Neural cell (in vitro differentiated cells): Measurements from ENCODE around the gene EEPD1. TPM values are rescaled to one million over a fixed set of nuclear protein-coding genes. Genes with fewer than 3 reads are reported as not detected.

Source experiments
- H2AFZ ChIP-seq: fragments of 200-600, 300-800 bp; sonication (generic), shearing (Covaris generic); 2 replicates; pipeline ENCODE4 v1.6.0; 2014; ENCODE audit warnings: low read depth, mild to moderate bottlenecking, antibody characterized with exemption, low read length, moderate library complexity
- H3F3A ChIP-seq: fragments of 200-600 bp; shearing (Covaris generic); 2 replicates; pipeline ENCODE4 v1.6.1; 2016; ENCODE audit warnings: mild to moderate bottlenecking, moderate library complexity, mixed read lengths, antibody characterized with exemption, low read length; ENCODE audit not compliant: insufficient read depth, poor library complexity, severe bottlenecking
- H3K27ac ChIP-seq: fragments of 200-600, 300-800 bp; sonication (generic), shearing (Covaris generic); 2 replicates; pipeline ENCODE4 v1.5.1; 2014; ENCODE audit warnings: mild to moderate bottlenecking, low read length, moderate library complexity
- H3K27me3 ChIP-seq: fragments of 300-800, 200-600 bp; sonication (generic), shearing (Covaris generic); 2 replicates; pipeline ENCODE4 v1.6.0; 2014; ENCODE audit warnings: mild to moderate bottlenecking, low read depth, low read length, moderate library complexity; ENCODE audit not compliant: insufficient read depth
- H3K36me3 ChIP-seq: fragments of 300-800, 200-600 bp; sonication (generic), shearing (Covaris generic); 2 replicates; pipeline ENCODE4 v1.5.1; 2014; ENCODE audit warnings: mild to moderate bottlenecking, antibody characterized with exemption, low read length, moderate library complexity; ENCODE audit not compliant: insufficient read depth
- H3K4me2 ChIP-seq: fragments of 300-800, 200-600 bp; sonication (generic), shearing (Covaris generic); 2 replicates; pipeline ENCODE4 v1.6.0; 2014; ENCODE audit warnings: mild to moderate bottlenecking, low read length
- H3K4me3 ChIP-seq: fragments of 300-800, 200-600 bp; sonication (generic), shearing (Covaris generic); 2 replicates; pipeline ENCODE4 v1.5.1; 2014; ENCODE audit warnings: mild to moderate bottlenecking, low read length, moderate library complexity
- H3K79me2 ChIP-seq: fragments of 200-600 bp; shearing (Covaris generic); replicated peaks from 2 replicates; pipeline ENCODE4 v1.6.0; 2014; ENCODE audit warnings: mild to moderate bottlenecking, low read length, moderate library complexity; ENCODE audit not compliant: insufficient read depth
- H3K9ac ChIP-seq: fragments of 300-800, 200-600 bp; sonication (generic), shearing (Covaris generic); 2 replicates; pipeline ENCODE4 v1.6.1; 2016; ENCODE audit warnings: mild to moderate bottlenecking, low read length, mixed read lengths
- H3K9me2 ChIP-seq: fragments of 200-600 bp; shearing (Covaris generic); 2 replicates; pipeline ENCODE4 v1.6.1; 2016; ENCODE audit warnings: mild to moderate bottlenecking, low read length, mixed read lengths; ENCODE audit not compliant: insufficient read depth
- H3K9me3 ChIP-seq: fragments of 200-600, 300-800 bp; sonication (generic), shearing (Covaris generic); 2 replicates; pipeline ENCODE4 v1.6.1; 2016; ENCODE audit warnings: mild to moderate bottlenecking, mixed run types, low read length, moderate library complexity, mixed read lengths
- H4K20me1 ChIP-seq: fragments of 200-600 bp; shearing (Covaris generic); 2 replicates; pipeline ENCODE4 v1.6.1; 2016; ENCODE audit warnings: mild to moderate bottlenecking, mixed run types; ENCODE audit not compliant: insufficient read depth
- EP300 ChIP-seq: fragments of 450-650 bp; conservative IDR thresholded peaks from 2 replicates; pipeline ENCODE4 v1.6.1; 2014; ENCODE audit warnings: antibody characterized with exemption, mild to moderate bottlenecking, moderate library complexity; ENCODE audit not compliant: poor library complexity, severe bottlenecking
- EZH2 ChIP-seq: fragments of 200-600, 300-800 bp; shearing (Covaris generic), sonication (generic); IDR thresholded peaks from 2 replicates; pipeline ENCODE4 v1.6.1; 2014; ENCODE audit warnings: antibody characterized with exemption, low read length, borderline replicate concordance, mild to moderate bottlenecking; ENCODE audit not compliant: insufficient read depth, poor library complexity, severe bottlenecking
- MXI1 ChIP-seq: fragments of 450-650 bp; conservative IDR thresholded peaks from 2 replicates; pipeline ENCODE4 v1.6.1; 2014; ENCODE audit warnings: antibody characterized with exemption, mild to moderate bottlenecking; ENCODE audit not compliant: poor library complexity, severe bottlenecking
- POLR2AphosphoS5 ChIP-seq: IDR thresholded peaks from 2 replicates; pipeline ENCODE4 v1.6.1; 2012
- RAD21 ChIP-seq: fragments of 450-650 bp; conservative IDR thresholded peaks from 2 replicates; pipeline ENCODE4 v1.6.1; 2014; ENCODE audit warnings: antibody characterized with exemption, mild to moderate bottlenecking, moderate library complexity
- SMC3 ChIP-seq: fragments of 450-650 bp; conservative IDR thresholded peaks from 2 replicates; pipeline ENCODE4 v1.6.1; 2014; ENCODE audit warnings: antibody characterized with exemption, mild to moderate bottlenecking, moderate library complexity; ENCODE audit not compliant: poor library complexity
- TAF1 ChIP-seq: IDR thresholded peaks from 2 replicates; pipeline ENCODE4 v1.6.1; 2012; ENCODE audit warnings: low read depth
- polyA plus RNA-seq: library from polyadenylated mRNA; depleted of rRNA; stranded (reverse); fragments of >200 nt; gene quantifications from 2 replicates; pipeline ENCODE4 v1.2.3, GENCODE V29; 2014
- TF ChIP-seq, protein P1 (sequence below): IDR thresholded peaks from 2 replicates; pipeline ENCODE4 v1.6.1; 2012; ENCODE audit warnings: borderline replicate concordance
- TF ChIP-seq, protein P2 (sequence below): fragments of 450-650 bp; IDR thresholded peaks from 2 replicates; pipeline ENCODE4 v1.5.1; 2014; ENCODE audit warnings: antibody characterized with exemption, mild to moderate bottlenecking, moderate library complexity; ENCODE audit not compliant: poor library complexity, severe bottlenecking

EEPD1 gene
- polyA plus RNA-seq, 1 donor from 2014 or later = 4.2 TPM

DNA sequence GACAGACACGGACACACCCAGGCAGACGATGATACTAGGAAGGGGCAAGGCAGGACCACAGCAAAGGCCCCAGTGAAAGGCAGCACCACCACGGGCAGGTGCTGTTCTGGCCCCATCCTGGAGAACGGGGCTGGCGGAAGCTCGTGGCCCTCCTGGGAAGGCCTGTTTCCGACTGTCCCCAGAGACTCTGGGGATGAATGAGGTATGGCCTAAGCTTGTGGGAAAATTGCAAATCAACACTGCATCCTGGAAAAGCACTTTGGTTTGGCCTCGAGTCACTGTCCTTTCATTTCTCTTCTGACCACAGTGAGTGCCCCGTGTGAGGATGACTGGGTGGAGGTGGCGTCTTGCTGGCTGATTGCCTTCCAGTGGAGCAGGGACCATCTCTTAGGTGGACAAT is 155.0 kb downstream of the EEPD1 start:
- no peak overlapping the region for H3K9ac ChIP-seq
- no peak overlapping the region for H2AFZ ChIP-seq
- H3K4me2 ChIP-seq = no peak overlapping the region
- no peaks in the 10 kb centered on the region for H4K20me1 ChIP-seq
- no peak overlapping the region for H3K4me3 ChIP-seq
- no peaks in the 10 kb centered on the region for H3K9me2 ChIP-seq
- no peaks in the 10 kb centered on the region for H3K27me3 ChIP-seq
- no peak overlapping the region for H3K27ac ChIP-seq
- TF ChIP-seq EP300 = no peak
- TF ChIP-seq TAF1 = no peak
- TF ChIP-seq, protein P1, sequence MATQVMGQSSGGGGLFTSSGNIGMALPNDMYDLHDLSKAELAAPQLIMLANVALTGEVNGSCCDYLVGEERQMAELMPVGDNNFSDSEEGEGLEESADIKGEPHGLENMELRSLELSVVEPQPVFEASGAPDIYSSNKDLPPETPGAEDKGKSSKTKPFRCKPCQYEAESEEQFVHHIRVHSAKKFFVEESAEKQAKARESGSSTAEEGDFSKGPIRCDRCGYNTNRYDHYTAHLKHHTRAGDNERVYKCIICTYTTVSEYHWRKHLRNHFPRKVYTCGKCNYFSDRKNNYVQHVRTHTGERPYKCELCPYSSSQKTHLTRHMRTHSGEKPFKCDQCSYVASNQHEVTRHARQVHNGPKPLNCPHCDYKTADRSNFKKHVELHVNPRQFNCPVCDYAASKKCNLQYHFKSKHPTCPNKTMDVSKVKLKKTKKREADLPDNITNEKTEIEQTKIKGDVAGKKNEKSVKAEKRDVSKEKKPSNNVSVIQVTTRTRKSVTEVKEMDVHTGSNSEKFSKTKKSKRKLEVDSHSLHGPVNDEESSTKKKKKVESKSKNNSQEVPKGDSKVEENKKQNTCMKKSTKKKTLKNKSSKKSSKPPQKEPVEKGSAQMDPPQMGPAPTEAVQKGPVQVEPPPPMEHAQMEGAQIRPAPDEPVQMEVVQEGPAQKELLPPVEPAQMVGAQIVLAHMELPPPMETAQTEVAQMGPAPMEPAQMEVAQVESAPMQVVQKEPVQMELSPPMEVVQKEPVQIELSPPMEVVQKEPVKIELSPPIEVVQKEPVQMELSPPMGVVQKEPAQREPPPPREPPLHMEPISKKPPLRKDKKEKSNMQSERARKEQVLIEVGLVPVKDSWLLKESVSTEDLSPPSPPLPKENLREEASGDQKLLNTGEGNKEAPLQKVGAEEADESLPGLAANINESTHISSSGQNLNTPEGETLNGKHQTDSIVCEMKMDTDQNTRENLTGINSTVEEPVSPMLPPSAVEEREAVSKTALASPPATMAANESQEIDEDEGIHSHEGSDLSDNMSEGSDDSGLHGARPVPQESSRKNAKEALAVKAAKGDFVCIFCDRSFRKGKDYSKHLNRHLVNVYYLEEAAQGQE = no peak
- no peak for TF ChIP-seq RAD21
- TF ChIP-seq, protein P2, sequence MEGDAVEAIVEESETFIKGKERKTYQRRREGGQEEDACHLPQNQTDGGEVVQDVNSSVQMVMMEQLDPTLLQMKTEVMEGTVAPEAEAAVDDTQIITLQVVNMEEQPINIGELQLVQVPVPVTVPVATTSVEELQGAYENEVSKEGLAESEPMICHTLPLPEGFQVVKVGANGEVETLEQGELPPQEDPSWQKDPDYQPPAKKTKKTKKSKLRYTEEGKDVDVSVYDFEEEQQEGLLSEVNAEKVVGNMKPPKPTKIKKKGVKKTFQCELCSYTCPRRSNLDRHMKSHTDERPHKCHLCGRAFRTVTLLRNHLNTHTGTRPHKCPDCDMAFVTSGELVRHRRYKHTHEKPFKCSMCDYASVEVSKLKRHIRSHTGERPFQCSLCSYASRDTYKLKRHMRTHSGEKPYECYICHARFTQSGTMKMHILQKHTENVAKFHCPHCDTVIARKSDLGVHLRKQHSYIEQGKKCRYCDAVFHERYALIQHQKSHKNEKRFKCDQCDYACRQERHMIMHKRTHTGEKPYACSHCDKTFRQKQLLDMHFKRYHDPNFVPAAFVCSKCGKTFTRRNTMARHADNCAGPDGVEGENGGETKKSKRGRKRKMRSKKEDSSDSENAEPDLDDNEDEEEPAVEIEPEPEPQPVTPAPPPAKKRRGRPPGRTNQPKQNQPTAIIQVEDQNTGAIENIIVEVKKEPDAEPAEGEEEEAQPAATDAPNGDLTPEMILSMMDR = no peak
- TF ChIP-seq MXI1 = no peak
- no peak for TF ChIP-seq POLR2AphosphoS5
- no peaks in the 10 kb centered on the region for H3K9me3 ChIP-seq
- H3K79me2 ChIP-seq = no peaks in the 10 kb centered on the region
- no peaks in the 10 kb centered on the region for H3F3A ChIP-seq
- H3K36me3 ChIP-seq = no peaks in the 10 kb centered on the region

DNA sequence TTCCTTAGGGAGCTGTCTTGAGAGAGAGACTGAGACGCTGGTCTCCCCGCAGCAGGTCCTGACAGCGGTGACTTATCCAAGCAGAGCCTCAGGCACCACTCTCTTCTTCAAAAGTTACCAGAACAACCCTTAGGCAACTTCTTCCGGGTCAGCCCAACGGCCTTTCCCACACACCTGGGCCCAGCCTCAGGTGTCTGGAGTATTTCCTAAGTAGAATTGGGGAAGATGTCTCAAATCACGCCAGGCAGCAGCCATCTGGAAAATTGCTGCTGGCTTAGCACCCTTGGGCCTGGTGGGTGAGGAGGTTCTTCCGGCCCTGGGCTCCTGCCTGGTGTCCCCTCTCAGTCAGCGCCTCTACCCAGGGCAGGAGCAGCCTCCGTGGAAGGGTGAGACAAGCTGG is 156.2 kb downstream of the EEPD1 start:
- Histone ChIP-seq H4K20me1 (no peaks in the 10 kb centered on the region), H3K9me2 (no peaks in the 10 kb centered on the region), H3F3A (no peaks in the 10 kb centered on the region), H3K4me3 (no peak overlapping the region), H2AFZ (no peak overlapping the region), H3K27me3 (no peaks in the 10 kb centered on the region), H3K27ac (no peak overlapping the region), H3K36me3 (no peaks in the 10 kb centered on the region), H3K9ac (no peak overlapping the region), H3K9me3 (no peaks in the 10 kb centered on the region), H3K4me2 (no peak overlapping the region), H3K79me2 (no peaks in the 10 kb centered on the region)
- no peak for TF ChIP-seq RAD21
- no peak for TF ChIP-seq EZH2
- no peak for TF ChIP-seq TAF1
- no peak for TF ChIP-seq EP300
- TF ChIP-seq, protein P1 = no peak
- TF ChIP-seq, protein P2 = no peak
- no peak for TF ChIP-seq MXI1
- no peak for TF ChIP-seq SMC3
- no peak for TF ChIP-seq POLR2AphosphoS5
